GM12872 (cell line): ENCODE measurements around the gene MEX3B.

Experiments
- TF ChIP-seq, protein P1 (sequence below): IDR thresholded peaks from 3 replicates; pipeline ENCODE4 v1.5.1; 2011; ENCODE audit warnings: low read depth, mild to moderate bottlenecking, low read length, moderate library complexity; ENCODE audit not compliant: insufficient read depth

Gene MEX3B

DNA sequence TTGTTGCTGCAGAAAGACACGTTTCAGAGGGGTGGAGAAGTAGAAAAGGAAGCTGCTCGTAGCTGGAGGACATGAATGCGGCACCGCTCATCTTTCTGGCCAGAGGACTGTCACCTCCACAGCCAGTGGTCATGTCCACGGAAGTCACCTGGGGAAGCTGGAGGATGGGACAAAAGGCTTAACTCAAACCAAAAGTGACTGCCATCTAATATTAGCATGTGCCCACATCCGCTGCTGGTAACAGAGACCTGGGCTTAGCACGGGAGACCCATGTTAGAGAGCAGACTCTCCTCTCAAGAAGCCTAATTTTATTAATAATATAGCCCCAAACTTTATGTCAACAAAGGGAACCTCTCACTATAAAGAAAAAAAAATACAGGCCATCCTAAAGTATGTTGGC, 5.9 kb downstream of the MEX3B start:
- TF ChIP-seq, protein P1, sequence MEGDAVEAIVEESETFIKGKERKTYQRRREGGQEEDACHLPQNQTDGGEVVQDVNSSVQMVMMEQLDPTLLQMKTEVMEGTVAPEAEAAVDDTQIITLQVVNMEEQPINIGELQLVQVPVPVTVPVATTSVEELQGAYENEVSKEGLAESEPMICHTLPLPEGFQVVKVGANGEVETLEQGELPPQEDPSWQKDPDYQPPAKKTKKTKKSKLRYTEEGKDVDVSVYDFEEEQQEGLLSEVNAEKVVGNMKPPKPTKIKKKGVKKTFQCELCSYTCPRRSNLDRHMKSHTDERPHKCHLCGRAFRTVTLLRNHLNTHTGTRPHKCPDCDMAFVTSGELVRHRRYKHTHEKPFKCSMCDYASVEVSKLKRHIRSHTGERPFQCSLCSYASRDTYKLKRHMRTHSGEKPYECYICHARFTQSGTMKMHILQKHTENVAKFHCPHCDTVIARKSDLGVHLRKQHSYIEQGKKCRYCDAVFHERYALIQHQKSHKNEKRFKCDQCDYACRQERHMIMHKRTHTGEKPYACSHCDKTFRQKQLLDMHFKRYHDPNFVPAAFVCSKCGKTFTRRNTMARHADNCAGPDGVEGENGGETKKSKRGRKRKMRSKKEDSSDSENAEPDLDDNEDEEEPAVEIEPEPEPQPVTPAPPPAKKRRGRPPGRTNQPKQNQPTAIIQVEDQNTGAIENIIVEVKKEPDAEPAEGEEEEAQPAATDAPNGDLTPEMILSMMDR: no peak

- TF ChIP-seq, protein P1: no peak
Observed at GRCh38 chr15:82036461-82036860, 9.4 kb downstream of the MEX3B start.

- TF ChIP-seq, protein P1: no peak
Observed at GRCh38 chr15:82031871-82032270, 13.9 kb downstream of the MEX3B start.

- TF ChIP-seq, protein P1: no peak
Observed at GRCh38 chr15:82030176-82030575, 15.6 kb downstream of the MEX3B start.

DNA sequence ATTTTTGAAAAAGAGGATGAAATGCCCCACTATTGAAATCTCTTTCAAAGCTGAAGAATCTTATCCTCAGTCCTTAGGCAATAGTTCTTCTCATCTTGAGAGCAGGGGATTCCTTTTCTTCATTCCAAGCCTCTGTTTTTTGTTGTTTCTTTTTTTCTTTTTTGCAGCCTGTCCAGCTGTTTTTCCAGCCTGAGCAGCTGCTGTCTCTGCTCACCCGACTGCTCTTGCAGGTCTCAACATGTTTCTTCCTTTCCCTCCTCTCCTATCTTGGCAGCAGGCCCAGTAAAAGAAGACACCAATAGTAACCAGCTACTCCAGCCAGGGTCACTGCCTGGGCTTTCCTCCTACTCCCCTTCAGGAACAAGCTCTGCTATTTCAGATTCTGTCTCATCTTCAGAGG, 23.8 kb downstream of the MEX3B start:
- TF ChIP-seq, protein P1: no peak

- TF ChIP-seq, protein P1: no peak
Observed at GRCh38 chr15:82020625-82021394, 25.0 kb downstream of the MEX3B start.

DNA sequence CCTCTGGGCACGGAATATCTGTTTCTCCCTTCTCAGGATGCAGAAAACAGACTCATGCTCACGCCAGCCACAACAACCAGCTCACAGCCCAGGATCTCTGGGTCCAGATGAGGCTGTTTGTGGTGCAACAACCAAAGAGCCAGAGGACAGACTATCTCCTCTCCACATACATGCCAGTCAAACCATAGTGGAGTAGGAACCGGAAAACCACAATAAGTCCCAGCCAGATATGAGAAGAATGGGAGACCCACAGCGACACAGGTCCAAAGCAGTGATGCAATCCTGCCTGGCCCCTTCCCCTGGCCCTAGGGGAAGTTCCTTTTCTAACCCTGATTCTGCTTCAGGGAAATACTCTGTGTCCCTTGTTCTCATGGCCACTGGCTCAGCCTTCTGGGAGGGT, 27.6 kb downstream of the MEX3B start:
- TF ChIP-seq, protein P1: no peak

DNA sequence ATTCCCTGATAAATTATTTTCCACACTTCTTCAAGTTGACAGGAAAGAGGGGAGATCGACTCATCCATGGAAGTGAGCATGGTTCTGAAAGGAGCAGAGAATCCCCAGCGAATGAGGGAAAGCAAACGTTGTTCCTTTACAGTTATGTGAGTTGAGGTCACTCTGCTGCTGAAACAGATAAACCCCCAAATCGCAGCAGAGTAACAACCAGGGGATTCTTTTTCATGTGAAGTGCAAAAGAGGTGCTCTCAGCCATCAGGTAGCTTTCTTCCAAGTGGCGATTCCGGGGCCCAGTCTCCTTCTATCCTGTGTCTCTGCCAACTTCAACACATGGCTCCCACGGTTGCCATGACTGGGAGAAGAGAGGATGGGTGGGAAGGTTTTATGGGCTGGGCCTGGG, 28.2 kb downstream of the MEX3B start:
- TF ChIP-seq, protein P1: no peak
